ENCODE measurements around the gene SYNE2.

- TF ChIP-seq POLR2A (IDR thresholded peaks at IDR 0.05) (no peak), CTCF (IDR thresholded peaks at IDR 0.05) (no peak), POLR2AphosphoS5 (IDR thresholded peaks at IDR 0.05) (no peak)
Observed at GRCh38 chr14:64193821-64194220, 341.0 kb downstream of the SYNE2 start.

Measured in prostate gland (tissue), 2 donors.